ENCODE data around the gene KCNIP4. TPM values are rescaled to one million over a fixed set of nuclear protein-coding genes. Genes with fewer than 3 reads are reported as not detected.
A peak's percentile ranks its signal among the peaks of the same experiment; 100 is the strongest.
"Not testable (repeated sequence)": the region's sequence is repeated elsewhere in the genome, so short reads cannot be mapped to it uniquely, and the experiment has no call there.

KCNIP4 gene
- total RNA-seq, 1 donor from 2014 or later: 3.3 TPM

DNA sequence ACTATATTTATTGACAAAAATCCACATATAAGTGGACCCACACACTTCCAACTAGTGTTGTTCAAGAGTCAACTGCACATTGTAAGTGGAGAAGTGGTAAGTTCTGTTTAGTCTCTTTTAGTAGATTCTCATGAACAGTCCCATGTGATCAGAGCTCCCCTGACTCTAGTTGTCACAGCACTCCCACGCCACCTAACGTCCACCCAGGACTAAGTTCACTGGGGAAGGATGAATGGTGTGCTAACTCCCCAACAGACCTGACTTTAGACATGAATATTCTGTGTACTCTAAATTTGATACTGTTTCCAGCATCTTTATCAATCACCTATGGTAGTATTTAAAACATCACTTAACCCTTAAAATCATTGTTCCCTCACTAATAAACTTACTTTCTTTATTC, 1188.5 kb downstream of the KCNIP4 start:
- DNase-seq (ENCODE audit: low spot score): no peak

DNA sequence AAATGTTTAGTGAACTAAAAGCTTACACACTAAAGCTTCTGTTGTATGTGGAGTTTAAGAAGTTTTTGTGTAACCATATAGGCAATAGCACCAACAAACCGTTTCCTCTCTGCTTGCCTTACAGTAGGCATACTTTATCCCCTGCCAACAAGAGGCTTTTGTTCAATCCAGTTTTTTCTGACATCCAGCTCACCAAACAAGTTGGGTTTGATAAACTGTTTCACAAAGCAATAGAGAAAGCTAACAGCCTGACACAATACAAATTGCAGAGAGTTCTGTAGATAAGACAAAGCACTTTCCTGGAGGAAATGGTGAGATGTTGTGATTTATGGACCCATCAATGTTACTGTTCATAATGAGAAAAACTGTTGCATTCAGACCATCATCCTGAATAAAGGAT, 1194.5 kb downstream of the KCNIP4 start:
- no peak for DNase-seq (ENCODE audit: low spot score)

DNA sequence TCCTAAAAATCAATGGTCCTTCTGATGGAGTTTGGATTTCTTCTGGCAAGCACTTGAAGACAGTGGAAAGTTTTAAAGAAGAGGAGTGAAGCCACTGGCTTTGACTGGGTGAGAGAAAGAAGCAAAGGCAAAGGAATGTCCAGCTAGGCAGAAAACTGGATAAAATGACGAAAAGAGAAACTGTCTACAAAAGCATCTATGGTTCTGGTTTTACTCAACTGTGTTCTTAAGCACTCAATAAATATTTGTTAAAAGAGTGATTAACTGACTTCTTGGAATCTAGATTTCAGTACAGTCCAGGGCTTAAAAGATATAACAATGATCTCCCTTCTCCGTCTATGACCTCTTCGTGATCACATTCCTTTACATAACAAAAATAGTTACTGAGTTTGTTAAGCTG, 1195.9 kb downstream of the KCNIP4 start:
- DNase-seq (ENCODE audit: low spot score): no peak

DNA sequence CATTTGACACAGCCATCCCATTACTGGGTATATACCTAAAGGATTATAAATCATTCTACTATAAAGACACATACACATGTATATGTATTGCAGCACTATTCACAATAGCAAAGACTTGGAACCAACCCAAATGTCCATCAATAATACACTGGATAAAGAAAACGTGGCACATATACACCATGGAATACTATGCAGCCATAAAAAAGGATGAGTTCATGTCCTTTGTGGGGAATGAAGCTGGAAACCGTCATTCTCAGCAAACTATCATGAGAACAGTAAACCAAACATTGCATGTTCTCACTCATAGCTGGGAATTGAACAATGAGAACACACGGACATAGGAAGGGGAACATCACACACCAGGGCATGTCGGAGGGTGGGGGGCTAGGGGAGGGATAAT, 1202.6 kb downstream of the KCNIP4 start:
- not testable (repeated sequence) for DNase-seq (ENCODE audit: low spot score)

DNA sequence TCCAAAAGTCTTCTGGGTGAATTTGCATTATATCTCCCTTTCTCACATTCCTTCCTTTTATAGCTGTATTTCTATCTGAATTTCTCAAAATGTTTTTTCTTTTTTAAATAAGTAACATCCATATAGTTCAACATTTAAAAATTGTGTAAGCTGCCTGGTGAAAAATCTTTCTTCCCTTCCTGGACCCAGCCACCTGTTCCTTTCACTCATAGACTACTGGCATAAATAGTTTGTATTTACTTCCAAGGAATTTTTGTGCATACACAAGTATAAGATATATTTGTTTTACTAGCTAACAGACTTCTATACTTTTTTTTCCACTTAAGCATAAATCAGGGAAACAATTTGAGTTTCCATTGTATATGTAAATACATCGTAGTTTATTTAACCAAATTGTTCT, 1212.6 kb downstream of the KCNIP4 start:
- DNase-seq (ENCODE audit: low spot score): no peak

DNA sequence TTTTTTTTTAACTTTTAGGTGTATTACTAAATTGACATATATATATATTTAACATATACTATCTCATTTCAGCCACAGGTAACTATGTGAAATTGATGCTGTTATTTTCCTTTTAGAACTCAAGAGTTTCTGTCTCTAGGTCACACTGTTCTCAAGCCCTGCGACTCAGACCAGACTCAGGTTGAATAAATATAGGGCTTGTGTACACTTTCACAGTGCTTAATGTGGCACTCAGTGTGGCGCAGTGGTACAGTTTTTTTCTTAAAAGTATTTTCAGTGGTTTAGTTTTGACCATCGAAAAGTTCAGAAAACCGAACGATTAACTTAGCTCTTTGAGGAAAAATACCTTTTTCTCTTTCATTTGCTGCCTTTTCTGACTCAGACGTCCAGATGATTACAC, 1223.7 kb downstream of the KCNIP4 start:
- DNase-seq (ENCODE audit: low spot score): no peak

DNA sequence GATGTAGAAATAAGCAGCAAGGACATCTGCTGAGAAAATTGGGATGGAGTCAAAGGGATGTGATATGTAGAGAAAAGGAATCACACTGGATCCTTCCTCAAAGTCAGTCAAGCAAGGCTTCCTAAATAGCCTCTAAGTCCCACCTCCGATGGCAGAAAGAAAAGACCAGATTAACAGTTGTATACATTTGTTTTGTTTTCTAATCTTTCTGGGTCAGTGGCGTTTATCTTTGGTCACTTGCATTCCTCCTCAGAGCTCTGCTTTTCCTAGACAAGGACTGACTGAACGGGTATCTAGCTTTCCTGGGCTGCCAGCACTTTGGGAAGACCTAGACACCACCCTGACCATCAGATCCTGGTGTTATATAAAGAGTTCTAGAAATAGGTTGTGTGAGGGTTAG, 1225.1 kb downstream of the KCNIP4 start:
- no peak for DNase-seq (ENCODE audit: low spot score)

DNA sequence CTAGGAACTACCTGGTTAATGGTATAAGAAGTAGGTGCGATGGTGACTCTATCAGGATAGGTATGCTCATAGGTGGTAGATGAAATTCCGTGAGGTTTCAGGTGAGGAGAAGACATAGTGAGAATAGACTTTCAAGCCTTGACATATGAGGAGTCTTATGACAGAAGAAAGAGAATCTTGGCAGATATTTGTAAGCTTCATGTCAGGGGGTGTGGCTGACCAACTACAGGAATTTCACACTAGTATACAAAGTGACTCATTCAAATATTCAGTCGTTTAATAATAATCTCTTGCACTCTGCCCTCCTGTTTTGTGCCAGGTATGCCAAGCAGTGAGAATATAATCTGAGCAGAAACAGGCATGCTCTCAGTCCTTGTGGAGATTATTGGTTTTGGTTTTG, 1225.6 kb downstream of the KCNIP4 start:
- DNase-seq (ENCODE audit: low spot score): no peak

DNA sequence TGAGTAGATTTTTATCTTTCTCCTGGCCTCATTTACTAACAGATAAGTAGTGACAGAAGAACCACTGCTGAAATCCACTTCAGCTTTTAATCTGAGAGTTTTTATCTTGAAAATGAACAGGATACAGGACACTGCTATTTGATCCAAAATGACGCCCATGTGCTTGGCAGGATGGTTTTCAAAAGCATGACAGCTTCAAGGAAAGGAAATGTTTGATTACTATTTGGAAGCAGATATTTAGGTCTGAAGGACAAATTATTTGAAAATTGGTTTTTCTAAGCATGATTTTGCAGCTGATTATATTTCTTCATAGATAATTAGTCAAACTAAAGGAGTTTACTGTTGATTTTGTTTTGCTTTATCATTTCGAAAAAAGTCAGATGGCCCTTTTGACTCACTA, 1237.2 kb downstream of the KCNIP4 start:
- no peak for DNase-seq (ENCODE audit: low spot score)

DNA sequence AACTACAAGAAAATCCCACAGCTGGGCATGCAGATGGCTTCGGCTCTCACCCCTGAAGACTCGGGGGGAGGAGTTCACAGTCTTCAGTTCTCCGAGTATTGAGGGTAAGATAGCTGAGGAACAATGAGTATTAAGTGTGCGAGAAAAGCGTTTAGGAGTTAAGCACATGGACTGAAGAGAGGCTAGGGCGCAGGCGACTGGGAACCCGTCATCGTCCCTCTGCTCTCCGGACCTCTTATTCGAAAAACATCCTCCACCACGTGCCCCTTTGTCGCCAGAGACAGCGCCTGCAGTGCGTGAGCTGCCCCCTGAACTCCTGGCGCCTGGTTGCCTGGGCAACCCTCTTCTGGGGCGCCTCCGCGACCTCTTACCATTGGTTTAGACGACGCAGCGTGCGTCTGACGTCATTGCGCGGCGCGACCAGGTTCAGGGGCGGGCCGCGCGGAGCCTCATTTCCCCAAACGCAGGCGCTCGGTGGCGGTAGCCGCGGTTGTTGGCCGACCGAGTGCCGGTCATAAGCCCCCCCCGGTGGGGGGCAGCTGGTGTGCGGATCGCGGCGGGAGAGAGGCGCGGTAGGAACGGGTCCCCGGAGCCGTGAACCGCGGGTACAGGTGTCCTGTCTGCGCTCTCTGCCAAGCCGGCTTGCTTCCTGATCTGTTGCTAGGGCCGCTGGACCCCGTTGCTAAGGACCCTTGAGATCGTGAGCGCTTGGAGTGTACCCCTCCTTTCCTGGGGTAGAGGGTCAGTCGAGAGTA, 1248.4 kb downstream of the KCNIP4 start, which contains the start of gene PACRGL:
TSS of gene PACRGL (plus strand) at position 452 of the 755 bp plus-strand sequence. CDS start 4,024 bp downstream, outside the sequence.
- peak; percentile 94 for DNase-seq (ENCODE audit: low spot score)

DNA sequence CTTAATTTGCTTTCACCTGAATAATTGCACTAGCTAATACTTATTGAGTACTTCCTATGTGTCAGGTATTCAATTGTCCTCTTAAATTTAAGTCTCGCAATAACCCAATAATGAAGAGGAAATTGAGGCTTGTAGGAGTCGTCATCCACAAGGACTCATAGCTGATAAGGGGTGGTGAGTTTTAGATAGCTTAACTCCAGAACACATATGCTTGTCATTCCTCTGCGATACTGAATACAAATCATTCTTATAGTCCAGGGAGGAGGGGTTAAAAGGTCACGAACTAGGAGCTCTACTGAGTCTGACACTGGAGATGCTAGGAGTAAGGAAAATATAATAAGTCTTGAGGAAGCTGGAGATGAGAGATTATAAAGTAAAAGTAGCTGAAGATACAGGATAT, 1249.8 kb downstream of the KCNIP4 start:
- DNase-seq (ENCODE audit: low spot score): no peak

DNA sequence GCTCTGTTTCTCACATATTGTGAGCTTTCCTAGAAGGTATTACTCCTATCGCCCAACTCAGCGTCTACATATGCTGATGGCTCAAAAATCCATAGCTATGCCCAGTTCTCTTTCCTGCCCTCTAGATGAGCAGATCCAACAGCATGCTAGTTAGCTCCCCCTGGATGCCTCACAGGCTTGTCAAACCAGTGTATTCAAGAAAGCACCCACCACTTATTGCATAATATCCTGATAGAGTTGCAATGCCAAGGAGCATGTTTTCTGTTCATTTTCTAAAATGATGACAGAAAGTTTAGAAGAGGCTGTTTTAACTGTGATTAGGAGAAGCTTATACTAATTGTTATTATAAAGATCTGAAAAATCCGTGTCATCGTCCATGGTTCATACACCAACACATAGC, 1250.2 kb downstream of the KCNIP4 start:
- no peak for DNase-seq (ENCODE audit: low spot score)

DNA sequence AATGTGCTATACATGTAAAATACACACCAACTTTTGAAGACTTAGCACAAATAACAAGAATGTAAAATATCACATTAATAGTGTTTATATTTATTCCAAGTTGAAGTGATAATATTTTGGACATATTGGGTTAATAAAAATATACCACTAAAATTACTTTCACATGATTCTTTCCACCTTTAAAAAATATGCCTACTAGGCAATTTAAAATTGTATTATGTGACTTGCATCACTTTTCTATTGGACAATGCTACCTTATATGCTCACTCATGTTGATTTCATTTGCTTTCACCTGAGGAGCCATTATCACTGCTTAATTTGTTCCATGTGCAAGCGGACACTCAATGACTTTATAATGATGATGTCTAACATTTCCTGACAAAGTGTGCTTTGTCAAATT, 1251.8 kb downstream of the KCNIP4 start:
- no peak for DNase-seq (ENCODE audit: low spot score)

DNA sequence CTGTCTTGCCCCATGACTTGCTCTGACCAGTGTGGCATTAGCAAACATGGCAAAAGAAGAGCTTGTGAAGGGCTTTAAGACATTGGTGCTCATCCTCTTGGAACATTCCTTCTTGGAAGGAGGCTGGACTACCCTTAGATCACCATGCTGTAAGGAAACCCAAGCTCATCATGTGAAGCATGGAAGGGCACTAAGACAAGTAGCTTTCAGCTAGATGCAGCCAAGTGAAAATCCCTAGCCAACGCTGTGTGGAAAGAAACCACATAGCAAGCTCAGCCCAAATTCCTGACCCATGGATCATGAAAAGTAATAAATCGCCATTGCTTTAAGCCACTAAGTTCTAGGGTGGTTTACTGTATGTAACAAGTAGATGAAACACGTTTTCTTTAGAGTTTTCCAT, 1260.7 kb downstream of the KCNIP4 start:
- DNase-seq (ENCODE audit: low spot score): no peak

DNA sequence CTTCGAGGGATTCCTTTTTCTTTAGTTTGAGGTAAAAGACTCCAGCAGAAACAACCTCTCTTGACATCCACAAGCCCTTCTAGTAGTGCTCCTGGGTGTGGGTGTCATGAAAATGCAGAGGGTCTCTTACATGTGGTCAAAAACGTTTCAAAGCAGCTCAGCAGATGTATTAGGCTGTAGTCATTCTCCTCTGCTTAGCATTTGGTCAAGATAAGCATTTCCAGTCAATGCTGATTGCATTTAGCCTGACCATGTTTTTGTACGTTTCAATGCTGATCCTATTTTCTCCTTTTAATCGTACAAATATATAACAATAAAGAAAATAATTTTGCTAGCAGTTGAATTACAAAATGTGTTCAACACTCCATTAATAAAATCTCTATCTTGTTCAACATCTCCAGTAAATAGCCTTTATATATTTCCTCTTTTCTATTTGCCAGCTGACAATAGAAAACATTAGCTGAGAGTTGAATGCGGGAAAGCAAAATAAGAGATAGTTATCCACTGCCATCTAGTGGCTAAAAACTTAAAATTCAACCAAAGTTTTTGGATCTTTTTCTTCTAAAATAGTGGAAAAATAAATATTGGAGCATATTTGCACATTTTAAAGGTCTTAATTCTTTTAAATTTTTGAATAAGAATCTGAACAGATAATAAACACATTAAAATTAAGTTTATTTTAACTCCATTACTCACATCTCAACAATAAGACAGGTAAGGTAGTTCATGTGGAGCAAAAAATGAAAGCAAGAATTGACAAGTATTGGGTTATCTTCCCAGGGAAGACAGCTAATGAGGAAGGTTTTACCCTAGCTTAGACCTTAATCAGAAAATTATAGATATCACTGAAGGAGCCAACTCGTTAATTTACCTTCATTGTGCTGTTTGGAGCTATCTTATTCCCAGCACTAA, 1263.5 kb downstream of the KCNIP4 start:
- DNase-seq (ENCODE audit: low spot score): no peak

DNA sequence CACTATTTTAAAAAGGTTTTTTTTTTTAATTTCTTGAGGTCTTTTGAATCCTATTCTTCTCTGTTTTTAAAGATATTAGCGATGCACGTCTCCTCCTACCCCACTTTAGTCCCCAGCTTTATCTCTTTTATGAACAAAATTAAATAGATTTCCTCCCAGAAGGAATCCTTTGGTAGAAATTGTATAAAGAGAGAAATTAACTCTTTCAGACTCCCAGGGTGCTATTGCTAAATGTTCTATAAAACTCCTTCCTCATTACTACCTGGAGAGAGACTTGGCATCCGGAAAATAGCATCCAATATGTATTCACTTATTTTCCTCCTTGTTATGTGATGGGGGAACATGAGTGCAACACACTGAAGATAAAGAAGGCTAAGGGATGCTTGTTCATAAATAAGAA, 1264.8 kb downstream of the KCNIP4 start:
- no peak for DNase-seq (ENCODE audit: low spot score)

DNA sequence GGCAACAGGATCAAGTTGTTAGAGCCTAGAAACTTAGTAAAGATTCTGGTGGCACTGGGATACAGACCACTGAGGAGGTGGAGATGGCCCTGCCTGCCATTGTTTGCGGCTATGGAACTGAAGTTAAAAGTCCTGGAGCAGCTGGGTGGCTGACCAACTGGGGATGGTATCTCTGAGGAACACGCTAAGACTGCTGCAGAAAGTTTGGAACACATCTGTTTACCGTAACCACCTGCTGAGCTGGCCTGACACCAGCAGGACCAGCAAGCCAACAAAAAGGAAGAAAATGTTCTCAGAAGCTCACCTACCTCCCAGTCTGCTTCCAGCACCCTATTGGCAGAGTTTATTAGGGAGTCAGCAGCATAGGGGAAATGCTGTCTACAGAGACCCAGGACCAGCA, 1265.7 kb downstream of the KCNIP4 start:
- DNase-seq (ENCODE audit: low spot score): no peak

DNA sequence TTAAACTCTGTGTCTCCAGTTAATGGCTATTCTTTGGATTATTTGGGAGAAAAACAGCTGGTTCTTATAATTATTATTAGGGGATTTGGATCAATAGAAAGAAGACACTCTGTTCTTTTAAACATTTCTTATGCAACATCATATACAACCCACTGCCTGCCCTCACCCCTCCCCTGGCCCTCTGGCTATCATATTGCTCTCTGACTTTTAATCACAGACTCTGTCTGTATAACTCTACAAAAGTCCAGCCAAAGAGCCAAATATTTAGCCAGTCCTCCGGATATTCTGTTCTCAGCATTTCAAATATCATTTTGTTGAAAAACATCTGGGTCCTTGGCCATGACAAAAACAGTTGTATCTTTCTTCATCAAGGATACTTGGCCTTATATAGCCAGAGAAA, 1267.3 kb downstream of the KCNIP4 start:
- DNase-seq (ENCODE audit: low spot score): no peak

DNA sequence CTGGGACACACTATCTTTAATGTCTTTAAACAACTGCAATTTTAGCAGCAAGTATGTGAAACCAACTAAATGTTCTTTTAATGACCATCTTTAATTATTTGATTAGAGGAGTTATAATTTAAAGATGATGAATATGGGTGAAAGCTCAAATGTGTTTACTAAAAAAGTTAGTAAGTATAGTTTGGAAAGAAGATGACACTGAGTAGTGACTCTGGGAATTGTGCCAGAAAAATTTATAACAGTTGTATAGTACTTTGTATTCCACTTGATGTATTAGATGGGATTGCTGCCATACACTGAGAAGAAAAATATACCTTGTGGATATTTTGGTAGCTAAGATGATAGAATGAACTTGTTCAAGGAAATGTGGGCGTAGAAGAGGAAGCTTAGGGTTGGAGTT, 1267.8 kb downstream of the KCNIP4 start:
- DNase-seq (ENCODE audit: low spot score): no peak

DNA sequence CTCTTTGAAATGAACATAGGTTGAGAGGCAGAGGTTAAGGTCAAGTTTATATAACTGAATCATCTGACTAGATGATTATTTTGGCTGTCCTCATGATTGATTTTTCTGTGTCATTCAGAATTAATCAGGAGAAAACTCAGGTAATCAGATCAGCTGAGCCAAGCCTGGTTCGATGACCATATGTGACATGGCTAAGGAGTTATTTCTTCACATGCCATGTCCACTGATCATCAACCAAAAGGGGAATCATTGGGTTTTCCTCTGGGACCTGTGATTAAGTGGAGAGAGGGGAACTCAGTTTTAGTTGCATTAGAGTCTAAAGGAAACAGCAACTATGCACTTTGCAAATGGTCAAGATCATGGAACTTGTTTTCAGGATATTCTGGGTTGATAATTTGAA, 1268.6 kb downstream of the KCNIP4 start:
- no peak for DNase-seq (ENCODE audit: low spot score)
